Measurements from ENCODE around the gene COL8A2.

DNA sequence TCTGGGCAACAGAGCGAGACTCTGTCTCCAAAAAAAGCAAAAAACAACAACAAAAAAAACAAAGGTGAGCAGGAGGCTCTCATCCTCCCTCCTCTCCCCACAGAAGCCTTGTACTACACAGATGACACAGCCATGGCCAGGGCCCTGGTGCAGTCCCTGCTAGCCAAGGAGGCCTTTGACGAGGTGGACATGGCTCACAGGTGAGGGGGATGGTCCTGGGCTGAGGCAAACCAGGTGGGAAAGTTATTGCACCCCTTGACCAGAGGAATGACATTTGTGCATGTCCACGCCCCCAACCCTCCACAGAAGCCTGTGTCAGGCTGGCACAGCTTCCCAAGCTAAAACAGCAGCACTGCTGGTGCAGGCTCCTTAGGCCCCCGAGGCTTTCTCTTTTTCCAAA, 33.9 kb downstream of the COL8A2 start:
- TF ChIP-seq FOXM1 (IDR thresholded peaks at IDR 0.05; ENCODE audit: borderline replicate concordance): no peak
- TF ChIP-seq BHLHE40 (IDR thresholded peaks at IDR 0.05; ENCODE audit: borderline replicate concordance): no peak
- TF ChIP-seq FOXA1 (IDR thresholded peaks at IDR 0.05): no peak
- no peak for TF ChIP-seq CTBP1 (IDR thresholded peaks at IDR 0.05; ENCODE audit: borderline replicate concordance)
- TF ChIP-seq NFRKB (IDR thresholded peaks at IDR 0.05): no peak
- TF ChIP-seq FOXK2 (IDR thresholded peaks at IDR 0.05): no peak
- TF ChIP-seq SP1 (IDR thresholded peaks at IDR 0.05): no peak
- TF ChIP-seq ELF4 (IDR thresholded peaks at IDR 0.05): no peak
- TF ChIP-seq SUZ12 (IDR thresholded peaks at IDR 0.05): no peak
- TF ChIP-seq PKNOX1 (IDR thresholded peaks at IDR 0.05): no peak
- TF ChIP-seq ARNT (IDR thresholded peaks at IDR 0.05): no peak
- no peak for TF ChIP-seq ZNF384 (IDR thresholded peaks at IDR 0.05)
